Skeletal muscle satellite cell (primary cell): ENCODE results near the gene CD22.
"Not testable (repeated sequence)": the region's sequence is repeated elsewhere in the genome, so short reads cannot be mapped to it uniquely, and the experiment has no call there.

Experiments used
- H3K27me3 ChIP-seq: 2 replicates; pipeline ENCODE4 v1.7.0; 2013; ENCODE audit warnings: low read length; ENCODE audit not compliant: control insufficient read depth, insufficient read depth
- H3K36me3 ChIP-seq: 2 replicates; pipeline ENCODE4 v1.7.0; 2013; ENCODE audit warnings: mild to moderate bottlenecking, control low read depth, low read length; ENCODE audit not compliant: insufficient read depth
- H3K4me1 ChIP-seq: 2 replicates; pipeline ENCODE4 v1.7.0; 2013; ENCODE audit warnings: low read length; ENCODE audit not compliant: control insufficient read depth, insufficient read depth
- H3K4me2 ChIP-seq: 2 replicates; pipeline ENCODE4 v1.7.0; 2013; ENCODE audit warnings: mild to moderate bottlenecking, low read length
- H3K4me3 ChIP-seq: 2 replicates; pipeline ENCODE4 v1.7.0; 2013; ENCODE audit warnings: low read length
- H3K9ac ChIP-seq: 2 replicates; pipeline ENCODE4 v1.7.0; 2013; ENCODE audit warnings: mild to moderate bottlenecking, low read depth, low read length, moderate library complexity
- H3K9me3 ChIP-seq: replicated peaks from 2 replicates; pipeline ENCODE4 v1.7.0; 2013; ENCODE audit warnings: mild to moderate bottlenecking, control low read depth, low read length

CD22 gene

GRCh38 chr19:35369522-35369921 is 40.5 kb downstream of the CD22 start:
- no peaks in the 10 kb centered on the region for H3K4me1 ChIP-seq
- H3K9ac ChIP-seq: no peak overlapping the region
- H3K27me3 ChIP-seq: peaks cover 24% of the 10 kb centered on the region
- no peaks in the 10 kb centered on the region for H3K9me3 ChIP-seq
- H3K4me2 ChIP-seq: no peak overlapping the region
- H3K4me3 ChIP-seq: no peak overlapping the region
- H3K36me3 ChIP-seq: no peaks in the 10 kb centered on the region

GRCh38 chr19:35370722-35371121 is 41.7 kb downstream of the CD22 start, which contains the start of gene GPR42:
Gene GPR42, plus strand, starts transcription at chr19:35371068. Its CDS starts 292 bp downstream, at chr19:35371360.
- H3K9me3 ChIP-seq: no peaks in the 10 kb centered on the region
- H3K4me2 ChIP-seq: no peak within 1 kb of the TSS
- no peaks in the 10 kb centered on the region for H3K4me1 ChIP-seq
- H3K9ac ChIP-seq: no peak within 1 kb of the TSS
- H3K36me3 ChIP-seq: no peaks in the 10 kb centered on the region
- peaks cover 17% of the 10 kb centered on the region for H3K27me3 ChIP-seq
- no peak within 1 kb of the TSS for H3K4me3 ChIP-seq

GRCh38 chr19:35373492-35373891 is 44.5 kb downstream of the CD22 start:
- Histone ChIP-seq H3K4me3 (no peak overlapping the region), H3K36me3 (no peaks in the 10 kb centered on the region), H3K27me3 (peaks cover 3% of the 10 kb centered on the region), H3K4me1 (no peaks in the 10 kb centered on the region), H3K9ac (no peak overlapping the region), H3K4me2 (no peak overlapping the region), H3K9me3 (no peaks in the 10 kb centered on the region)

- H3K4me1 ChIP-seq, H3K4me3 ChIP-seq, H3K9me3 ChIP-seq, H3K36me3 ChIP-seq, H3K9ac ChIP-seq, H3K4me2 ChIP-seq, H3K27me3 ChIP-seq: not testable (repeated sequence)
These were observed 45.0 kb downstream of the CD22 start for GRCh38 chr19:35374031-35374430.

- Histone ChIP-seq H3K4me3 (no peak overlapping the region), H3K4me1 (no peaks in the 10 kb centered on the region), H3K27me3 (peaks cover 2% of the 10 kb centered on the region), H3K9ac (no peak overlapping the region), H3K4me2 (no peak overlapping the region), H3K36me3 (no peaks in the 10 kb centered on the region), H3K9me3 (no peaks in the 10 kb centered on the region)
These were observed 46.7 kb downstream of the CD22 start for GRCh38 chr19:35375505-35376307.

- no peaks in the 10 kb centered on the region for H3K4me1 ChIP-seq
- H3K9me3 ChIP-seq: no peaks in the 10 kb centered on the region
- H3K36me3 ChIP-seq: no peaks in the 10 kb centered on the region
These were observed 48.7 kb downstream of the CD22 start for GRCh38 chr19:35377656-35378055.

GRCh38 chr19:35378356-35378755 is 49.4 kb downstream of the CD22 start:
- Histone ChIP-seq H3K27me3 (peaks cover 2% of the 10 kb centered on the region), H3K4me1 (no peaks in the 10 kb centered on the region), H3K36me3 (no peaks in the 10 kb centered on the region), H3K9me3 (no peaks in the 10 kb centered on the region), H3K4me2 (no peak overlapping the region), H3K4me3 (no peak overlapping the region), H3K9ac (no peak overlapping the region)

More at GRCh38 chr19:35377656-35378055, 48.7 kb downstream of the CD22 start:
- H3K4me3 ChIP-seq: no peak overlapping the region
- no peak overlapping the region for H3K9ac ChIP-seq
- H3K27me3 ChIP-seq: peaks cover 2% of the 10 kb centered on the region
- no peak overlapping the region for H3K4me2 ChIP-seq

GRCh38 chr19:35379545-35379944 is 50.6 kb downstream of the CD22 start:
- H3K4me1 ChIP-seq, H3K9ac ChIP-seq, H3K36me3 ChIP-seq, H3K4me2 ChIP-seq, H3K9me3 ChIP-seq, H3K4me3 ChIP-seq, H3K27me3 ChIP-seq: not testable (repeated sequence)

GRCh38 chr19:35379992-35380391 is 51.0 kb downstream of the CD22 start:
- H3K9me3 ChIP-seq: no peaks in the 10 kb centered on the region
- H3K36me3 ChIP-seq: no peaks in the 10 kb centered on the region
- H3K4me2 ChIP-seq: no peak overlapping the region
- H3K4me1 ChIP-seq: no peaks in the 10 kb centered on the region
- no peaks in the 10 kb centered on the region for H3K27me3 ChIP-seq
- no peak overlapping the region for H3K4me3 ChIP-seq
- no peak overlapping the region for H3K9ac ChIP-seq

GRCh38 chr19:35380450-35381124 is 51.6 kb downstream of the CD22 start:
- H3K36me3 ChIP-seq: no peaks in the 10 kb centered on the region
- H3K4me3 ChIP-seq: no peak overlapping the region
- H3K4me1 ChIP-seq: no peaks in the 10 kb centered on the region
- no peaks in the 10 kb centered on the region for H3K27me3 ChIP-seq
- no peaks in the 10 kb centered on the region for H3K9me3 ChIP-seq
- H3K9ac ChIP-seq: no peak overlapping the region
- no peak overlapping the region for H3K4me2 ChIP-seq

GRCh38 chr19:35381318-35381717 is 52.3 kb downstream of the CD22 start:
- no peaks in the 10 kb centered on the region for H3K27me3 ChIP-seq
- H3K9ac ChIP-seq: no peak overlapping the region
- no peaks in the 10 kb centered on the region for H3K4me1 ChIP-seq
- no peak overlapping the region for H3K4me2 ChIP-seq
- H3K9me3 ChIP-seq: no peaks in the 10 kb centered on the region
- H3K36me3 ChIP-seq: no peaks in the 10 kb centered on the region
- H3K4me3 ChIP-seq: no peak overlapping the region

GRCh38 chr19:35381926-35382325 is 52.9 kb downstream of the CD22 start:
- H3K9me3 ChIP-seq: no peaks in the 10 kb centered on the region
- H3K27me3 ChIP-seq: no peaks in the 10 kb centered on the region

More at GRCh38 chr19:35381926-35382325, 52.9 kb downstream of the CD22 start:
- no peaks in the 10 kb centered on the region for H3K4me1 ChIP-seq
- H3K4me2 ChIP-seq: no peak overlapping the region
- H3K9ac ChIP-seq: no peak overlapping the region
- no peaks in the 10 kb centered on the region for H3K36me3 ChIP-seq
- no peak overlapping the region for H3K4me3 ChIP-seq
